Measurements from ENCODE around the gene CMAS. TPM values are rescaled to one million over a fixed set of nuclear protein-coding genes. Genes with fewer than 3 reads are reported as not detected.

Gene CMAS
- total RNA-seq, 1 experiment from 2014 or later: 35.6 TPM

DNA sequence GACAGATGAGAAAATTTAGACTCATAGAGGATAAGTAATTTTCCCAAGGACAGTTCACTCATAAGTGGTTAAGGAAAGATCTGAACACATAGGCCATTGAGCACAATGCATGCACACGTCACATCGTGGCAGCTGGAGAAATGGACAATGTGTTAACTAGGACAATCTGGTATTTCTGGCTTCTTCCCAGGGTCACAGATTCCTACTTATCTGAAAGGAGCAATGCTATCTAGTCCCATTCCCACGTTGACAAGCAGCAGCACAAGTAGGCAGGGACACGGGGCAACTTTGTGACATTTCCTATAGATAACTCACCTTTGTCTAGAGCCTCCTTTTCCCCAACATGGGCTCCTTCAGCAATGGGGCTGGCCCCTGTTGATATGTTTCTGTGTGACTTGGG, 6.7 kb upstream of the CMAS start:
- intact Hi-C loops (cut with micrococcal nuclease; ENCODE audit: unreplicated experiment): no loop called here
- H3K9me3 Mint-ChIP-seq (ENCODE audit: low read depth, unreplicated experiment): no peaks in the 10 kb centered on the region
- DNase-seq: no peak

DNA sequence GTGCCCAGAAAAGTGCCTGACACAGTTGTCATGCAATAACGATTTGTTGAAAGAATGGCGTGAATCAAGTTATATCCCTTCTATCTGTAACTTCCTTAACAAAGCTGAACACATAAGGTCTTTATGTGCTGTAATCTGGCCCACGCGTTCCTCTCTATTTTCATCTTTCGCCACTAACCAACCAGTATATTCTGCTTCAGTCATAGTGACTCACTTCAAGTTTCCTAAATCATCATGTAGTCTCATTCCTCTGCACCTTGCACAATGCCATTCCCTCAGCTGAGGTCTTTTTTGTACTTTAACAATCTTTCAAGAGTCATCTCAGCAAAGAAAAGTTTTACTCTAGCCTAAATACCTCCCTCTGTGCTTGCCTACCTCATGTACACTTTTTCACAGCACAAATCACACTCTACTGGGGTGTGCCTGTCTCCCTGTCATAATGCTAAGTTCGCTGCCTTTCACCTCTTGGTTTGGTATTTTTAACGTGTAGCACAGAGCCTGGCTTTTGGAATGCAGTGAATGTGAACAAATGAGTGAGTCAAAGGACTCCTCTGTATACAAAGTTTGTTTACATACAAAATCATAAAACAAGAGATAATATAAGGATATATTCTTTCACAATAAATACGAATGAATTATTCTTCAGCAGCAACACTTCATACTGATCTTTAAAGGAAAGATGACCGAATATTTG, 2.9 kb upstream of the CMAS start:
- TF ChIP-seq, protein P1, sequence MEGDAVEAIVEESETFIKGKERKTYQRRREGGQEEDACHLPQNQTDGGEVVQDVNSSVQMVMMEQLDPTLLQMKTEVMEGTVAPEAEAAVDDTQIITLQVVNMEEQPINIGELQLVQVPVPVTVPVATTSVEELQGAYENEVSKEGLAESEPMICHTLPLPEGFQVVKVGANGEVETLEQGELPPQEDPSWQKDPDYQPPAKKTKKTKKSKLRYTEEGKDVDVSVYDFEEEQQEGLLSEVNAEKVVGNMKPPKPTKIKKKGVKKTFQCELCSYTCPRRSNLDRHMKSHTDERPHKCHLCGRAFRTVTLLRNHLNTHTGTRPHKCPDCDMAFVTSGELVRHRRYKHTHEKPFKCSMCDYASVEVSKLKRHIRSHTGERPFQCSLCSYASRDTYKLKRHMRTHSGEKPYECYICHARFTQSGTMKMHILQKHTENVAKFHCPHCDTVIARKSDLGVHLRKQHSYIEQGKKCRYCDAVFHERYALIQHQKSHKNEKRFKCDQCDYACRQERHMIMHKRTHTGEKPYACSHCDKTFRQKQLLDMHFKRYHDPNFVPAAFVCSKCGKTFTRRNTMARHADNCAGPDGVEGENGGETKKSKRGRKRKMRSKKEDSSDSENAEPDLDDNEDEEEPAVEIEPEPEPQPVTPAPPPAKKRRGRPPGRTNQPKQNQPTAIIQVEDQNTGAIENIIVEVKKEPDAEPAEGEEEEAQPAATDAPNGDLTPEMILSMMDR (IDR thresholded peaks at IDR 0.05; ENCODE audit: unreplicated experiment): no peak
- Mint-ChIP-seq H3K9me3 (ENCODE audit: low read depth, unreplicated experiment) (no peaks in the 10 kb centered on the region), H3K27me3 (ENCODE audit: unreplicated experiment) (no peaks in the 10 kb centered on the region), H3K4me3 (ENCODE audit: low read depth, unreplicated experiment) (peak overlapping the region; percentile 34), H3K27ac (ENCODE audit: unreplicated experiment) (peak overlapping the region; percentile 48), H3K36me3 (ENCODE audit: insufficient read depth, unreplicated experiment) (peaks cover 15% of the 10 kb centered on the region), H3K4me1 (ENCODE audit: low read depth, unreplicated experiment) (peaks cover 35% of the 10 kb centered on the region)
- intact Hi-C loops (cut with micrococcal nuclease; ENCODE audit: unreplicated experiment): no loop called here
- BruUV-seq (replicated peaks): no TSS peak
- CTCF ChIA-PET: no interaction called here
- no peak for DNase-seq

More for the DNA sequence above, 6.7 kb upstream of the CMAS start:
- CTCF ChIA-PET: no interaction called here
- no peaks in the 10 kb centered on the region for H3K27me3 Mint-ChIP-seq (ENCODE audit: unreplicated experiment)
- H3K4me1 Mint-ChIP-seq (ENCODE audit: low read depth, unreplicated experiment): peaks cover 51% of the 10 kb centered on the region
- H3K36me3 Mint-ChIP-seq (ENCODE audit: insufficient read depth, unreplicated experiment): no peaks in the 10 kb centered on the region
- H3K4me3 Mint-ChIP-seq (ENCODE audit: low read depth, unreplicated experiment): no peak overlapping the region
- BruUV-seq (replicated peaks): no TSS peak
- no peak overlapping the region for H3K27ac Mint-ChIP-seq (ENCODE audit: unreplicated experiment)
- TF ChIP-seq, protein P1 (IDR thresholded peaks at IDR 0.05; ENCODE audit: unreplicated experiment): no peak

DNA sequence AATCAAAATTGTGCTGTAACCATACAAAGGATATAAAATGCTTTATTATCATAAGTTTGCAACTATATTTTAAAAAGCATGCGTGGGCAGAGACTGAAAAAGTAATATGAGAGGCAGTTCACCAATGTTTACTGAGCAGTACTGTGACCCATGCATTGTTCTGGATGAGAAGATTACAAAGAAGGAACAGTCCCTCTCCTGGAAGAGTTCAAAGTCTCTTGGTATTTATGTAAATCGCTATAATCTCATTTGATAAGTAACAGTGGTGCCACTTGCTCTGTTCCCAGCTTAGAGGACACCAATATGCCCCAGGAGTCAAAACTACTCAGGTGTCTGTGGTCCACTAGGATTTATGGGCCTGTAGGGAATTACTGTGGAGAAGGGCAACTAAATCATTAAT, 2.1 kb upstream of the CMAS start:
- Mint-ChIP-seq H3K4me3 (ENCODE audit: low read depth, unreplicated experiment) (peak overlapping the region; percentile 8), H3K36me3 (ENCODE audit: insufficient read depth, unreplicated experiment) (peaks cover 15% of the 10 kb centered on the region), H3K27me3 (ENCODE audit: unreplicated experiment) (no peaks in the 10 kb centered on the region), H3K27ac (ENCODE audit: unreplicated experiment) (peak overlapping the region; percentile 42), H3K4me1 (ENCODE audit: low read depth, unreplicated experiment) (peaks cover 29% of the 10 kb centered on the region), H3K9me3 (ENCODE audit: low read depth, unreplicated experiment) (no peaks in the 10 kb centered on the region)
- intact Hi-C loops (cut with micrococcal nuclease; ENCODE audit: unreplicated experiment): no loop called here
- BruUV-seq (replicated peaks): no TSS peak
- DNase-seq: no peak
- CTCF ChIA-PET: interaction anchor here (0.6 kb wide), 1 partner anchor 291 kb away, joined by 3 read pairs; no protein-coding TSS in a partner anchor
- TF ChIP-seq, protein P1 (IDR thresholded peaks at IDR 0.05; ENCODE audit: unreplicated experiment): no peak

DNA sequence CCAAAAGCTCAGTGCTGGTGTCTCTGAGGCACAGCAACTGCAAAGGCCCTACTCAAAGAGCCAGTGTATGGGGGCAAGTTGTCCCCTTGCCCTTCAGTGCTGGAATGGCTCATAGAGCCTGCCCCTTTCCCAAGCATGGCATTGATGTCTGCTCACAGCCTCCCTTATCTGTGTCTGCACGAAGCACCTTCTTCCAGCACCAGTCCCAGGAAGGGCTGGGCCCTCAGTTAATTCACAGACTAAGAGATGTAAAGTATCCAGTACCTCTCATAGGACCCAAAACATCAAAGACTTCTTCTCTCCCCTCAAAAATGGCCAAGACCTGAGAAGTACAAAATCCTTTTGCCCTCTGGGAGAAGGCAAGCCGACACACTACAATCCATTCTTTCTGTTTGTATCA, 1.6 kb upstream of the CMAS start:
- H3K36me3 Mint-ChIP-seq (ENCODE audit: insufficient read depth, unreplicated experiment): peaks cover 15% of the 10 kb centered on the region
- no peak overlapping the region for H3K27ac Mint-ChIP-seq (ENCODE audit: unreplicated experiment)
- CTCF ChIA-PET: interaction anchor here (0.6 kb wide), 2 partner anchors 26 to 291 kb away, joined by 3 read pairs; no protein-coding TSS in a partner anchor
- BruUV-seq (replicated peaks): no TSS peak
- intact Hi-C loops (cut with micrococcal nuclease; ENCODE audit: unreplicated experiment): no loop called here
- TF ChIP-seq, protein P1 (IDR thresholded peaks at IDR 0.05; ENCODE audit: unreplicated experiment): no peak
- no peaks in the 10 kb centered on the region for H3K9me3 Mint-ChIP-seq (ENCODE audit: low read depth, unreplicated experiment)
- DNase-seq: no peak
- no peaks in the 10 kb centered on the region for H3K27me3 Mint-ChIP-seq (ENCODE audit: unreplicated experiment)
- H3K4me3 Mint-ChIP-seq (ENCODE audit: low read depth, unreplicated experiment): no peak overlapping the region
- peaks cover 29% of the 10 kb centered on the region for H3K4me1 Mint-ChIP-seq (ENCODE audit: low read depth, unreplicated experiment)
